OCI-M2 (cell line): ENCODE results near the gene KIF3B.
"Not testable (repeated sequence)": the region's sequence is repeated elsewhere in the genome, so short reads cannot be mapped to it uniquely, and the experiment has no call there.

ENCODE experiments used
- DNase-seq: peaks from one replicate; lab custom pipeline; 2025; ENCODE audit not compliant: unreplicated experiment; lab: John Stamatoyannopoulos, UW

The KIF3B gene

DNA sequence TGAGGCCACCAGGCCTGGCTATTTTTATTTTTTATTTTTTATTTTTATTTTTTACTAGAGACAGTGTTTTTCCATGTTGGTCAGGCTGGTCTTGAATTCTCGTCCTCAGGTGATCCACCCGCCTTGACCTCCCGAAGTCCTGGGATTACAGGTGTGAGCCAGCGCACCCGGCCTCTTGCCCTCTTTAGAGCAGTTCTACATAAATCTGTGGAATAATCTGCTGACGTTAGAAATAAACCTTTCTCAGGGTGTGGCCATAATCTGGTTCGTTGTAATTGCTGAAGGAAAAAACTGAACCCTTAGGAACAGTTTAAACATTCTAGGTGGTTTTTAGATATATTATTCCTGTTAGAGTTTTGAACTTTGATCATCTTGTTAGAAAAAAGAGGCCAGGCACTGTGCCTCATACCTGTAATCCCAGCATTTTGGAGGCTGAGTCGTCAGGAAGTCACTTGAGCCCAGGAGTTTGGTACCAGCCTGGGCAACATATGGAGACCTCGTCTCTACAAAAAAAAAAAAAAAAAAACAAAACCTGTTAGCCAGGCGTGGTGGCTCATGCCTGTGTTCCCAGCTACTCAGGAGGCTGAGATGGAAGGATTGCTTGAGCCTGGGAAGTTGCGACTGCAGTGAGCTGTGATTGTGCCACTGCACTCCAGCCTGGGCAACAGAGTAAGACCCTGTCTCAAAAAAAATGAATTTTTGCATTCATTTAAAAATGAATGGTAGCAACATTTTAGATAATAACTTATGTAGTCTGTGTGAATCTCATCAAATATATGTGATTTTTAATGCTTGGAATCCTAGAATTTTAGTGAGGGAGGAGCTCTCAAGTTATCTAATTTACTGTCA is 104.9 kb downstream of the KIF3B start:
- no peak for DNase-seq

DNA sequence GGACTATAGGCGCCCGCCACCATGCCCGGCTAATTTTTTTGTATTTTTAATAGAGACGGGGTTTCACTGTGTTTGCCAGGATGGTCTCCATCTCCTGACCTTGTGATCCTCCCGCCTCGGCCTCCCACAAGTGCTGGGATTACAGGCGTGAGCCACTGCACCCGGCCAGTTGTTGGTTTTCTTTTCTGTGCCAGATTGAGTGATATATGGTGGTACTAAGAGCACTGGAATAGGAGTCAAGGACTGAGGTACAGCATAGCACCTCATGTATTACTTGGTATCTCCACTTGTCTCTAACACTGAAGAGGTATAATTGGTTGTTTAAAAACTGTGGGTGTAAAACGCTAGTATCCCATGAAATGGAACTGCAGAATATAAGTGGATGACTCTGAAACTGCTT is 106.0 kb downstream of the KIF3B start:
- not testable (repeated sequence) for DNase-seq
